K562 (cell line): Measurements from ENCODE around the gene AGRN. TPM values are rescaled to one million over a fixed set of nuclear protein-coding genes. Genes with fewer than 3 reads are reported as not detected.

Experiments
- AFF1 ChIP-seq, 2 experiments: fragments of 450-650 bp; IDR thresholded peaks; 2 replicates each; pipeline ENCODE4 v1.6.1; 2018; ENCODE audit warnings: mild to moderate bottlenecking in 2 of 2, low read depth in 1 of 2; ENCODE audit not compliant: partially characterized antibody in 2 of 2
- AFF4 ChIP-seq: sonication (generic); formaldehyde crosslinking; IDR thresholded peaks from 2 replicates; pipeline ENCODE4 v1.8.0; 2023; ENCODE audit warnings: mild to moderate bottlenecking, missing genetic modification reagents
- ARID3B ChIP-seq: fragments of 250-450 bp; sonication (Bioruptor Pico); IDR thresholded peaks from 2 replicates; pipeline ENCODE4 v1.4.0; 2020; ENCODE audit warnings: borderline replicate concordance
- EWSR1 ChIP-seq: fragments of 450-650 bp; IDR thresholded peaks from 2 replicates; pipeline ENCODE4 v1.6.1; 2018; ENCODE audit warnings: borderline replicate concordance, mild to moderate bottlenecking, low read depth, moderate library complexity; ENCODE audit not compliant: partially characterized antibody
- FOXP1 ChIP-seq: sonication (generic); formaldehyde crosslinking; IDR thresholded peaks from 2 replicates; pipeline ENCODE4 v1.8.0; 2022; ENCODE audit warnings: mild to moderate bottlenecking, missing genetic modification reagents
- NCOR1 ChIP-seq: fragments of 450-650 bp; IDR thresholded peaks from 2 replicates; pipeline ENCODE4 v1.6.1; 2016; ENCODE audit warnings: mild to moderate bottlenecking, moderate library complexity
- NELFE ChIP-seq: IDR thresholded peaks from 2 replicates; pipeline ENCODE4 v1.6.1; 2011; ENCODE audit warnings: mild to moderate bottlenecking; ENCODE audit not compliant: insufficient read depth, insufficient read length
- PCBP2 ChIP-seq: fragments of 200-400 bp; formaldehyde crosslinking; IDR thresholded peaks from 2 replicates; pipeline ENCODE4 v1.6.1; 2018; ENCODE audit warnings: low read length, low read depth, mild to moderate bottlenecking, moderate library complexity; ENCODE audit not compliant: poor library complexity, severe bottlenecking
- SRSF1 ChIP-seq: fragments of 200-400 bp; formaldehyde crosslinking; IDR thresholded peaks from 2 replicates; pipeline ENCODE4 v1.6.1; 2017; ENCODE audit warnings: mild to moderate bottlenecking, low read depth, low read length, moderate library complexity
- TBL1XR1 ChIP-seq, 2 experiments: IDR thresholded peaks; 2 replicates each; pipeline ENCODE4 v1.6.1; 2012; ENCODE audit warnings: improper control_type of control experiment in 2 of 2, low read length in 2 of 2, mild to moderate bottlenecking in 1 of 2
- TSC22D4 ChIP-seq: fragments of 450-650 bp; IDR thresholded peaks from 2 replicates; pipeline ENCODE4 v1.6.1; 2016; ENCODE audit warnings: missing genetic modification characterization, missing biosample characterization, control low read depth
- UBTF ChIP-seq, 2 experiments: IDR thresholded peaks; 2 replicates each; pipeline ENCODE4 v1.6.1; 2012; ENCODE audit warnings: improper control_type of control experiment in 2 of 2, low read depth in 2 of 2, low read length in 2 of 2, borderline replicate concordance in 1 of 2
- ZNF133 ChIP-seq: fragments of 250-450 bp; sonication (Bioruptor Pico); IDR thresholded peaks from 2 replicates; pipeline ENCODE4 v1.4.0; 2020; ENCODE audit warnings: mild to moderate bottlenecking
- polyA plus RNA-seq, 8 experiments: library from polyadenylated mRNA; depleted of rRNA in 4 of 8; stranded (reverse) in 5 of 8; unstranded in 3 of 8; fragments of >200 nt; fragmentation: Nextera tagmentation in 2 of 8; fragmentation: Illumina TruSeq in 1 of 8; extraction: Ambion mirVana in 2 of 8; extraction: Trizol in 1 of 8; gene quantifications; 2 replicates each; pipeline versions ENCODE4 v1.2.1 to v1.2.3, GENCODE V29; 2011 to 2014; ENCODE audit warnings: inconsistent platforms in 1 of 8, missing spikeins in 1 of 8
- total RNA-seq, 7 experiments: library from RNA; depleted of rRNA in 6 of 7; stranded (reverse); fragments of >200 nt in 6 of 7; fragmentation: Illumina TruSeq in 2 of 7; extraction: Trizol in 2 of 7; gene quantifications; 2 replicates each; pipeline versions ENCODE4 v1.2.1 to v1.2.3, GENCODE V29; 2011 to 2021; ENCODE audit warnings: low replicate concordance in 1 of 7

Gene AGRN
- total and polyA plus RNA-seq, 9 of the 15 experiments (the other 6 are each of a cell fraction or from before 2014, with no cell fraction given): 0.04 to 111 (median 18.1) TPM

- TF ChIP-seq AFF1 (IDR thresholded peaks at IDR 0.05; ENCODE audit: low read depth in 1 of 2, partially characterized antibody in 2 of 2) (no peak), TSC22D4 (tag) (no peak), ARID3B (CRISPR knock-in tag) (no peak), NCOR1 (no peak), NELFE (no peak), TBL1XR1 (IDR thresholded peaks at IDR 0.05; ENCODE audit: low read length in 2 of 2) (no peak), ZNF133 (CRISPR knock-in tag) (no peak), PCBP2 (no peak), EWSR1 (no peak), AFF4 (CRISPR knock-in tag) (no peak), UBTF (IDR thresholded peaks at IDR 0.05; ENCODE audit: borderline replicate concordance in 1 of 2, low read depth in 2 of 2, low read length in 2 of 2) (peak in 1 of 2 experiments; percentile 67; a peak in 1 of 4 replicates), SRSF1 (no peak), FOXP1 (0 out of 2 replicates have a peak, but pooled peaks have one; percentile 57)
Measured at GRCh38 chr1:1068517-1069055, 48.7 kb downstream of the AGRN start (continued).
